Karpas-422 (cell line): ENCODE measurements around the gene SEMA3G. TPM values are rescaled to one million over a fixed set of nuclear protein-coding genes. Genes with fewer than 3 reads are reported as not detected.

Source experiments
- DNase-seq: peaks from one replicate; pipeline ENCODE4 v3.0.0-alpha.2; 2015
- H2AFZ ChIP-seq: fragments of 200-600 bp; sonication (generic); 2 replicates; pipeline ENCODE4 v1.6.1; 2014; ENCODE audit warnings: antibody characterized with exemption, low read length, mixed read lengths
- H3K27ac ChIP-seq: fragments of 200-600 bp; sonication (generic); 2 replicates; pipeline ENCODE4 v1.5.1; 2014; ENCODE audit warnings: mild to moderate bottlenecking, low read length, moderate library complexity
- H3K27me3 ChIP-seq: fragments of 200-600 bp; sonication (generic); 2 replicates; pipeline ENCODE4 v1.6.1; 2014; ENCODE audit warnings: low read length, mixed read lengths
- H3K36me3 ChIP-seq: fragments of 200-600 bp; sonication (generic); 2 replicates; pipeline ENCODE4 v1.6.1; 2014; ENCODE audit warnings: low read length, mixed read lengths; ENCODE audit not compliant: insufficient read depth
- H3K4me1 ChIP-seq: fragments of 200-600 bp; sonication (generic); 2 replicates; pipeline ENCODE4 v1.6.1; 2014; ENCODE audit warnings: mild to moderate bottlenecking, low read length, mixed read lengths
- H3K4me2 ChIP-seq: fragments of 200-600 bp; sonication (generic); 2 replicates; pipeline ENCODE4 v1.6.1; 2014; ENCODE audit warnings: low read length, low read depth, mild to moderate bottlenecking; ENCODE audit not compliant: poor library complexity, severe bottlenecking
- H3K4me3 ChIP-seq: fragments of 200-600 bp; sonication (generic); 2 replicates; pipeline ENCODE4 v1.5.1; 2014; ENCODE audit warnings: mild to moderate bottlenecking, antibody characterized with exemption, low read length, mixed read lengths
- H3K79me2 ChIP-seq: fragments of 200-600 bp; sonication (generic); 2 replicates; pipeline ENCODE4 v1.6.1; 2014; ENCODE audit warnings: mild to moderate bottlenecking, low read length, mixed read lengths
- H3K9ac ChIP-seq: fragments of 200-600 bp; sonication (generic); 2 replicates; pipeline ENCODE4 v1.6.0; 2014; ENCODE audit warnings: low read length
- H3K9me2 ChIP-seq: fragments of 200-600 bp; sonication (generic), shearing (Covaris generic); replicated peaks from 2 replicates; pipeline ENCODE4 v1.6.0; 2014; ENCODE audit warnings: mild to moderate bottlenecking, low read length, moderate library complexity; ENCODE audit not compliant: insufficient read depth
- H3K9me3 ChIP-seq: fragments of 300-700, 200-600 bp; sonication (generic); 2 replicates; pipeline ENCODE4 v1.6.1; 2014; ENCODE audit warnings: low read length, mixed read lengths
- H4K20me1 ChIP-seq: fragments of 200-600 bp; sonication (generic); 2 replicates; pipeline ENCODE4 v1.6.1; 2014; ENCODE audit warnings: mild to moderate bottlenecking, antibody characterized with exemption, low read length, low read depth; ENCODE audit not compliant: insufficient read depth
- total RNA-seq: library from RNA; depleted of rRNA; stranded (reverse); fragments of >200 nt; shearing (Covaris generic); gene quantifications from 2 replicates; pipeline ENCODE4 v1.2.3, GENCODE V29; 2014; ENCODE audit warnings: low replicate concordance

The SEMA3G gene
- total RNA-seq, 1 experiment from 2014 or later: not detected

DNA sequence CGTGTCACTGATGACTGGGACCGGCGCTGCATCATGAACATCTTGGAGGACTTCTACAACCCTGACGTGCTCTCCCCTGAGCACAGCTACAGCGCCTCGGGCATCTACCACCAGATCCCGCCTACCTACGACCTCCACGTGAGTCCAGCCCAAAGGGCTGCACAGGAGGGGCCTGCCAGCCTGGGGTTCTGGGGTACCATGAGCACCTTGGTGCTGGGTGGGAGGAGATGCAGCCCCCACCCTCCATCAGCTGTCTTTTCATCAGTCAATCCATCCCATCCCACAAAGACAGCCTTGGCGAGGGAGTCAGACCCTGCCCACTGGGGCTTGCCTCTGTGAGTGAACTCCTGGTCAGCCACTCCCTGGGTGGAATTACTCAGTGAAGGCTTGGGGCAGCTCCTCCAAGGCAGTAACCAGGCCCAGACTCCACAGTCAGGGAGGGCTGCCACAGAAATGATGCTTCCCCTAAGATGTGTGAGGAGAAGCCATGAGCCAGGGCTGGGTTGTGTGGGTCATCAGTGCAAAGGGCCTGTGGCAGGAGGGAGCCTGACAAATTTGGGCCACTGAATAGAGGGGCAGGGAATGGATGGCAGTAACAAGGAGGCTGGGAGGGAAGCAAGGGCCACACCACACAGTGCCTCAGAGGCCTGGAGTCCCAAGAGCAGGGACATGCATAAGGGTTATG is 47.9 kb downstream of the SEMA3G start:
- DNase-seq: no peak
- H3K27ac ChIP-seq: no peak overlapping the region
- no peaks in the 10 kb centered on the region for H3K9me2 ChIP-seq
- H2AFZ ChIP-seq: no peak overlapping the region
- no peak overlapping the region for H3K4me2 ChIP-seq
- H4K20me1 ChIP-seq: no peaks in the 10 kb centered on the region
- no peaks in the 10 kb centered on the region for H3K36me3 ChIP-seq
- H3K9ac ChIP-seq: no peak overlapping the region
- H3K4me1 ChIP-seq: no peaks in the 10 kb centered on the region
- no peak overlapping the region for H3K4me3 ChIP-seq
- no peaks in the 10 kb centered on the region for H3K79me2 ChIP-seq
- H3K9me3 ChIP-seq: no peaks in the 10 kb centered on the region
- H3K27me3 ChIP-seq: no peaks in the 10 kb centered on the region

GRCh38 chr3:52396011-52396906 is 48.6 kb downstream of the SEMA3G start:
- no peaks in the 10 kb centered on the region for H3K9me2 ChIP-seq
- DNase-seq: no peak
- no peak overlapping the region for H3K9ac ChIP-seq
- H3K27me3 ChIP-seq: no peaks in the 10 kb centered on the region
- H4K20me1 ChIP-seq: no peaks in the 10 kb centered on the region
- H3K79me2 ChIP-seq: no peaks in the 10 kb centered on the region
- H3K9me3 ChIP-seq: no peaks in the 10 kb centered on the region
- no peak overlapping the region for H3K27ac ChIP-seq
- no peaks in the 10 kb centered on the region for H3K36me3 ChIP-seq
- no peak overlapping the region for H2AFZ ChIP-seq
- H3K4me2 ChIP-seq: no peak overlapping the region
- H3K4me1 ChIP-seq: no peaks in the 10 kb centered on the region
- H3K4me3 ChIP-seq: no peak overlapping the region

- DNase-seq: no peak
- no peaks in the 10 kb centered on the region for H3K9me2 ChIP-seq
- H3K36me3 ChIP-seq: no peaks in the 10 kb centered on the region
- H3K4me3 ChIP-seq: no peak overlapping the region
- H3K4me2 ChIP-seq: no peak overlapping the region
- no peaks in the 10 kb centered on the region for H3K9me3 ChIP-seq
- no peaks in the 10 kb centered on the region for H3K4me1 ChIP-seq
- H3K27ac ChIP-seq: no peak overlapping the region
- H4K20me1 ChIP-seq: no peaks in the 10 kb centered on the region
- no peaks in the 10 kb centered on the region for H3K27me3 ChIP-seq
- H3K79me2 ChIP-seq: no peaks in the 10 kb centered on the region
- H3K9ac ChIP-seq: no peak overlapping the region
- H2AFZ ChIP-seq: no peak overlapping the region
Observed at GRCh38 chr3:52395503-52395865, 49.4 kb downstream of the SEMA3G start.

GRCh38 chr3:52394751-52395502 is 50.0 kb downstream of the SEMA3G start:
- Histone ChIP-seq H3K9me2 (no peaks in the 10 kb centered on the region), H4K20me1 (no peaks in the 10 kb centered on the region), H3K4me2 (no peak overlapping the region), H3K36me3 (no peaks in the 10 kb centered on the region), H3K4me1 (no peaks in the 10 kb centered on the region), H3K27ac (no peak overlapping the region), H3K4me3 (no peak overlapping the region), H3K9me3 (no peaks in the 10 kb centered on the region), H3K79me2 (no peaks in the 10 kb centered on the region), H3K27me3 (no peaks in the 10 kb centered on the region), H2AFZ (no peak overlapping the region), H3K9ac (no peak overlapping the region)
- DNase-seq: no peak

- H3K36me3 ChIP-seq: no peaks in the 10 kb centered on the region
- H3K79me2 ChIP-seq: no peaks in the 10 kb centered on the region
- H3K27ac ChIP-seq: no peak overlapping the region
- no peaks in the 10 kb centered on the region for H3K27me3 ChIP-seq
- no peaks in the 10 kb centered on the region for H3K4me1 ChIP-seq
- no peaks in the 10 kb centered on the region for H3K9me2 ChIP-seq
- H2AFZ ChIP-seq: no peak overlapping the region
- H3K4me3 ChIP-seq: no peak overlapping the region
- no peak for DNase-seq
- no peak overlapping the region for H3K4me2 ChIP-seq
- H3K9ac ChIP-seq: no peak overlapping the region
- no peaks in the 10 kb centered on the region for H3K9me3 ChIP-seq
- H4K20me1 ChIP-seq: no peaks in the 10 kb centered on the region
Observed at GRCh38 chr3:52393959-52394670, 50.8 kb downstream of the SEMA3G start.

DNA sequence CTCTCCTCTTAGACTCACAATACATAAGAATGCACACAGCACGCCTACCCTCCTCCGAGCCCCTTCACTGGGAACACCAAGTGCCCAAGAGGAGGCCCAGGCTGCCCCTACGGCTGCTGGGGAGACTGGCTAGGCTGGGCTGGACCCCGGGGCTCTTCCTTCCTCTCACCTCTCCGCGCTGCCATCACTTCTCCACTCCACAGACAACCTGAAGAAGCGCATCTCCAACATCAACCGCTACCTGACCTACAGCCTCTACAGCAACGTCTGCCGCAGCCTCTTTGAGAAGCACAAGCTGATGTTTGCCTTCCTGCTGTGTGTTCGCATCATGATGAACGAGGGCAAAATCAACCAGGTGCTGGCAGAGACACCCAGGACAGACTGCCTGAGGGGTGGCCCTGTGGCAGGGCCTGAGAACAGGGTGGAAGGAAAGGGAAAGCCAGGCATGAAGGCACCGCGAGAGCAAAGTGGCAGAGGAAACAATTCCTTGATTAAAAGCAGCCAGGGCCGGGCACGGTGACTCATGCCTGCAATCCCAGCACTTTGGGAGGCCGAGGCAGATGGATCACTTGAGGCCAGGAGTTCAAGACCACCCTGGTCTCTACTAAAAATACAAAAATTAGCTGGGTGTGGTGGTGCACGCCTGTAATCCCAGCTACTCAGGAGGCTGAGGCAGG is 51.6 kb downstream of the SEMA3G start:
- no peaks in the 10 kb centered on the region for H4K20me1 ChIP-seq
- H3K9ac ChIP-seq: no peak overlapping the region
- H3K4me3 ChIP-seq: no peak overlapping the region
- no peak for DNase-seq
- H3K36me3 ChIP-seq: no peaks in the 10 kb centered on the region
- H3K9me3 ChIP-seq: no peaks in the 10 kb centered on the region
- no peaks in the 10 kb centered on the region for H3K79me2 ChIP-seq
- no peak overlapping the region for H3K4me2 ChIP-seq
- no peaks in the 10 kb centered on the region for H3K27me3 ChIP-seq
- H3K27ac ChIP-seq: no peak overlapping the region
- H2AFZ ChIP-seq: no peak overlapping the region
- peaks cover 3% of the 10 kb centered on the region for H3K4me1 ChIP-seq
- H3K9me2 ChIP-seq: no peaks in the 10 kb centered on the region

GRCh38 chr3:52392216-52392930 is 52.5 kb downstream of the SEMA3G start:
- H4K20me1 ChIP-seq: no peaks in the 10 kb centered on the region
- DNase-seq: no peak
- no peaks in the 10 kb centered on the region for H3K27me3 ChIP-seq
- no peaks in the 10 kb centered on the region for H3K36me3 ChIP-seq
- peaks cover 12% of the 10 kb centered on the region for H3K4me1 ChIP-seq
- no peak overlapping the region for H2AFZ ChIP-seq
- no peaks in the 10 kb centered on the region for H3K9me2 ChIP-seq
- no peak overlapping the region for H3K9ac ChIP-seq
- H3K4me2 ChIP-seq: no peak overlapping the region
- H3K27ac ChIP-seq: no peak overlapping the region
- no peaks in the 10 kb centered on the region for H3K9me3 ChIP-seq
- no peaks in the 10 kb centered on the region for H3K79me2 ChIP-seq
- H3K4me3 ChIP-seq: no peak overlapping the region
